ENCODE results near the gene TLDC2.
A peak's percentile ranks its signal among the peaks of the same experiment; 100 is the strongest.
"Not testable (repeated sequence)": the region's sequence is repeated elsewhere in the genome, so short reads cannot be mapped to it uniquely, and the experiment has no call there.

The TLDC2 gene

DNA sequence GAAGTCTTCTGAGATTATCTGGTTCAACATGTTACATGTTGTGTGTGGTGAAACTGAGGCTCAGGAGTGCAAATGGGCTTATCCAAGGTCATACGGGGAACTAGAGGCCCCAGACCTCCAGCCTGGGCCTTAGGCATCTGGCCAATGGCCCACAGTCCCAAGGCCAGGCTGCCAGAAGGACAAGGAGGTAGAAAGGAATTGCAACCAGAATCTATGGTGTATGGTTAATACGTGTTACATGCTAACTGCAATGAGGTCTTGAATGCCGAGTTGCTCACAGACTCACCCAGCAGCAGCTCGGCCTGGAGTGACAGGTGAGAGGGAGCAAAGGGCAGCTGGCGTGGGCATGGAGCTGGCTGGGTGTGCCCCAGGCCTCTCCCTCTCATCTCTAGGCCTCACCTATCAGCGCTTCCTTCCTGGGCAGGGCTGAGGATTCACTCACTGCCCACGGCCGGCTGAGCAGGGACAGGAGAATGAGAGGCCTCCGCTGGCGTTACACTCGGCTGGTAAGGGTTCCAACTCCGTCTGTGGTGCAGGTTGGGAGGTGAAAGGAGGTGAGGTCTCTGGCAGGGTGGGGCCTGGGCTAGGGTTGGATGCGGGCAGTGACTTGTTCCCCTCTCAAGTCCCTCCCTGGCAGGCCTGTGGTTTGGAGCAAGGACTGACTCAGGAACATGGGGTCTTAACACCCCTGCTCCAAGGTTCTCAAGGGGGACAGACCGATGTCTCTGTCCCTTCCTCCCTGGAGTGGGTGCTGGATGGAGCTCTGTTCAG, at the start of gene TLDC2:
Gene TLDC2 (plus strand): TSS at position 437 of the 771 bp plus-strand sequence. CDS start 37 bp downstream, at position 474.
- no peak for DNase-seq

DNA sequence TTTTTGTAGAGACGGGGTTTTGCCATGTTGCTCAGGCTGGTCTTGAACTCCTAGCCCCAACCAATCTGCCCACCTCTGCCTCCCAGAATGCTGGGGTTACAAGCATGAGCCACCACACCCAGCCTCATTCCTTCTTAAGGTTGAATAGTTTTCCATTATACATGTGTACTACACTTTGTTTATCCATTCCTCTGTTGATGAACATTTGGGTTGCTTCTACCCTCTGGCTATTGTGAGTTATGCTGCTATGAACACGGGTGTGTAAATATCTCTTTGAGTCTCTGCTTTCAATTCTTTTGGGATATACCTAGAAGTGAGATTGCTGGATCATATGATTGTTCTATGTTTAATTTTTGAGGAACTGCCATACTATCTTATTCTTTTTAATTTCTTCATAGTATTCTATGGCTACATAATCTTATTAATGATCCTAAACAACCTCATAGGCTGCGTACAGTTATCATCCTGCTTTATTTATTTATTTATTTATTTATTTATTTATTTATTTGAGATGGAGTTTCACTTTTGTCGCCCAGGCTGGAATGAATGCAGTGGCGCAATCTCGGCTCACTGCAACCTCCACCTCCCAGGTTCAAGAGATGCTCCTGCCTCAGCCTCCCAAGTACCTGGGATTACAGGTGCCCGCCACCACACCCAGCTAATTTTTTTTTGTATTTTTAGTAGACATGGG, 49.2 kb upstream of the TLDC2 start:
- no peak for DNase-seq

DNA sequence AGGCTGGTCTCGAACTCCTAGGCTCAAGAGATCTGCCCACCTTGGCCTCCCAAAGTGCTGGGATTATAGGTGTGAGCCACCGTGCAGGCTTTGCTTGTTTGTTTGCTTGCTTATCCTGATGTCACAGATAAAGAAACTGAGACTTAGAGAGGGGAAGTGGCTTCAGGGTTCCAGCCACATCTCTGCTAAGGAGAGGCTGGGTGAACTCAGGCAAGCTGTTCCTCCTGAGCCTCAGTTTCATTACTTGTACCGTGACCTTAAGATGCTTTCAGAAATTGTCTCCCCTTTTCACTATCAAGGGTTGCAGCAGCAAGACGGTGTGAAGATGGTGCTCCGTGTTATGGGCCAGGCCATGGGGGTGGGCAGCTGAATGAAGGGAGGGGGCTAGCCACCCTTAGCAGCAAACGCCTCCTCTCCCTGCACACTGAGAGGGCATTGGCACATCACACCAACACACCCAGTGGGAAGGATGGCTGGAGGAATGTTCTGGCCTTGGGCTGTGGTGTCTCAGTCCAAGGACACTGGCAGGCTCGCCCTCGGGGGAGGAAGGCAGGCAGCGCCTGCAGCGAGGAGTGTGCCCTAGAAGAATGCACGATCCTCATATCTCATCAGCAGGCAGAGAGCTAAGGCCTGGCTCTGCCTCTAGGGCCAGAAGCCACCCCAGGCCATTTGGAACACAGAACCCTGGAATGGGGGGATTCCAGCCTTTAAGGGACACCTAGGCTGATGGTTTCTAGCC, 48.2 kb upstream of the TLDC2 start:
- no peak for DNase-seq

DNA sequence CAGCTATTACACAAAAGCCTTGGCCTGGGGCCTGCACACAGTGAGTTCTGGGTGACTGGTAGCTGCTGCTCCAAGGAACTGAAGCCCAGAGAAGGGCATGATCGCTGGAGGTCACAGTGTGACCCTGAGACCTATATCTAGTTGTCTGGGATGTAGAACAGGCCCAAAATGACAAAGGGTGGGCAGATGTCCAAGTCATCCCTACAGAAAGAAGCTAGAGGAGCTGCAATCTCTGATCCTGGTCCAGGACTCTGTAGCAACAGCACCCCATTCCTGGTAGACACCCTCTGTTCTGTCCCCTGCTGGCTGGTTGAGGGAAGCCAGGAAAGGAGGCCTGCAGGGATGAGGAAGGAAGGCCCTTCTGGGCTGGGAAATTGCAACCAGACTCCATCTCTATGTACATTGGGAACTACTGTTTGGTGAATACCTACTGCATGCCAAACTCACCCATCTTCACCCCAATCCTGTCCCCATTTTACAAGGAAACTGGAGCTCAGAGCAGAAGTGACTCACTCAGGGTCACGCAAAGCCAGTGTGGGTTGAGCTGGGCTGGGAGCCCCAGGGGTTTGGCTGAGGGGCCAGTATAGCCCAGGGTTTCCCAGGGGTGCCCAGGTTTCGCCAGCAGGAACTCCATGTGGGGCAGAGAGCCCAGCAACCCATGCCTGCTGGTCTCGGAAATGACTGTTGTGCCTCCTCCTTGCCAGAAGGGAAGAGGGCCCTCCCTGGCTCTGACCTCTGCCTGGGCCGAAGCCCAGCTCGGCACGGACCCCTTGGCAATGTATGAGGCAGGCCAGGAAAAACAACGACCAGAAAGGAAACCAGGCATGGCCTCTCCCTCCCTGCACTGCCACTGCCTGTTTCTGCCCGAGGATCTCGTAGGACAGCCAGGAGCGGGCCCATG, 44.9 kb upstream of the TLDC2 start:
- no peak for DNase-seq

DNA sequence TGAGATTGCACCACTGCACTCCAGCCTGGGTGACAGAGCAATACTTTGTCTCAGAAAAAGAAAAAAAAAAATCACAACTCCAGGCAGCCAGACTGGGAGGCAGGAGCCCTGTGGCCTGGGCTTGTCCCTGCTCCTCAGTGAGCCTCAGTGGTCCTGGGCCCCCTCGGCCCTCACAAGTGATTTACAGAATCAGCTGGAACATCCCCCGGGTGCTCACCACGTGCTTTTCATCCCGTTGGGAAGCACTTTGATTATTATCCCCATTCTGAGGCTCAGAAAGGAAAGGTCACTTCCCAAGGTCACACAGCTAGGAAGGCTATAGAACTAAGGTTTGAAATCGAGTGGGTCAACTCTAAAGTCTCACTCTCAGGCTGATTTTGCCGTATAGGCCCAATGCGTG, 43.1 kb upstream of the TLDC2 start:
- DNase-seq: no peak

DNA sequence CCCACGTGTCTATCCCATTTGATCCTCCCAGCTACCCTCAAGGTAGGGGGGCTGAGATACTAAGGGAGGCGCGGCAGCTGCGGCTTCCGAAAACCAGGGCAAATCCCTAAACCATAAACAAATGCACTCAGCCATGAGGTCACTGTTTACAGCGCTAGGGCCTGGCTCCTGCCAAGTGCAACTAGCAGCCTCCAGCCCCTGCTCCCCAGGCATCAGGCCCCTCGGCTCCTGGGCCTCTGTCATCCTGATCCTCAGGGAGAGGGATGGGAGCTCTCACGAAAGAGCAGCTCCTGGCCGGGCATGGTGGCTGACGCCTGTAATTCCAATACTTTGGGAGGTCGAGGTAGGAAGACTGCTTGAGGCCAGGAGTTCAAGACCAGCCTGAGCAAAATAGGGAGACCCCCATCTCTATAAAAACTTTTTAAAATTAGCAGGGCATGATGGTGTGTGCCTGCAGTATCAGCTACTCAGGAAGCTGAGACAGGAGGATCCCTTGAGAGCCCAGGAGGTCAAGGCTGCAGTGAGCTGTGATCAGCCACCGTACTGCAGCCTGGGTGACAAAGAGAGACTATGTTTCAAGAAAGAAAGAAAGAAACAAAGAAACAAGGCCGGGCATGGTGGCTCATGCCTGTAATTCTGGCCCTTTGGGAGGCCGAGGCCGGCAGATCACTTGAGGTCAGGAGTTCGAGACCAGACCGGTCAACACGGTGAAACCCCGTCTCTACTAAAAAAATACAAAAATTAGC, 42.5 kb upstream of the TLDC2 start:
- no peak for DNase-seq

DNA sequence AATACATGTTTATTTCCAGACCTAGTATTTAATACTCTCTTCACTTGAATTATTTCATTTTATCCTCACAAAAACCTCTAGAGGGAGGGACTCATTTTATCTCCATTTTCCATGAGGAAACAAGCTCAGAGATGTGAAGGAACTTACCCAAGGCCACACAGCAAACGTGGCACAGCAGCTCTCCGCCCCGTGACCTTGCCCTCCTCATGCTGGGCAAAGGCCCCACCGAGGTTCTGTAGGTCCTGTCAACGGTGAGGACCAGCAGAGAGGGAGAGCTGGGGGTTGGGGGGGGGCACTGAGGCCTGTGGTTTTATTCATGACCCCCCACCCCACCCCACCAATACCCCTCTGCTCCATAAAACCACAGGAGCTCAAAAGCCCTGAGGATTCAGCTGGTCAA, 40.9 kb upstream of the TLDC2 start:
- no peak for DNase-seq

DNA sequence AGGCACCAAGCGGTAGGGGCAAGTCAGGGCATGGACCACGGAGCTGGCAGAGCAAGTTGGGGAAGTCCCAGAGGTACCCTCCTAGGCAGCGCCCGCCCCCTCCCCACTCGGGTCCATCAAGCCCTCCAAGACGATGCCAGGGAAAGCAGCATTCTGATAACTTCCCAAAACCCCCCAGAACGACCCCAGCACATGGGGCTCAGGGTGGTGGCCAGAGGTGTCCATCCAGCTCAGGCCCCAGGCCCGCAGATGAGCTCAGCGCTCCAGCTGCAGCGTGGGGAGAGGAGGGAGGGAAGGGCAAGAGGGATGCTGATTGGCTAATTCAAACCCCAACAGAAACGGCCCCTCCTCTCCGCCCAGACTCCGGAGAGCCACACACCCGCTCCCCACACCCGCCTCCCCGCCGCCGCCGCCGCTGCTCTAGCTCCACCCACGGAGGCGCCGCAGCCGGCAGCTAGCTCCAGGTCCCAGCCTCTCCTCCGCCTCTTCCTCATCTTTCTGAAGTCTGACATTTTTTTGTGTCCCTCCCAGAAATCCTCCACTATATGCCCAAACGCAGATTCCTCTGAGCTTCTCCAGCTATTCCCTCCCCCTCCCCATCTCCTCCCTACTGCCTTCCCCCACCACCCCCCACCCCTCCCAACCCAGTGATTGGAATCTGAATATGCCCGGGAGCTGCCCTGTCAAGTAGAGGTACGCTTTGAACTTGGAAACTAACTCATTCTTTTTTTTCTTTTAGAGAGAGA, 40.3 kb upstream of the TLDC2 start:
- DNase-seq: peak; percentile 87 to 88

DNA sequence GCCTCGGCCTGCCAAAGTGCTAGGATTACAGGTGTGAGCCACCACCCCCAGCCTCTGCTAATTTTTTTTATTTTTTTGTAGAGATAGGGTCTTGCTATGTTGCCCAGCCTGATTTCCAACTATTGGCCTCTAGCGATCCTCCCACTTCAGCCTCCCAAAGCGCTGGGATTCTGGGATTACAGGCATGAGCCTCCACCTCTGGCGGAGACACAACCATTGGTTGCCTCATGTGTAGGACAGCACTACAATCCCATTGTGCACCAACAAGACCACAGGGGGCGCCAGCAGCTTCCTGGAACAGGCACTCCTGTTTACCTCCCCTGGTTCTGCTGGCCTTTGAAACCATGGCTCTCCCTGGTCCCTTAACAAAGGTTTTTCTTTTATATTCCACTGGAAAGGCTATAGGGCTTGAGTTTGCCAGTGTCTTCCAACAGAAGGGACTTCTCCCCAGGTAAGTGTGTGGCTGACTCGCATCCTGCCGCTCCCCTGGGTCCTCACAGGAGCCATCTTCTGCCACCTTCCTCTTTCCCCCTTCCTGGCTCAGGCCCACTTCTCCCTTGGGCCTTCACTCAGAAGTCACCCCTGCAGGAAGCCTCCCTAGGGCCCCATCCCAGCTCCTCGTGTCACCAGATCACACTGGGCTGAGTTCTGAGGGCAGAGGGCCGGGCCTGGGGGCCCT, 39.2 kb upstream of the TLDC2 start:
- peak; percentile 32 to 50 for DNase-seq

DNA sequence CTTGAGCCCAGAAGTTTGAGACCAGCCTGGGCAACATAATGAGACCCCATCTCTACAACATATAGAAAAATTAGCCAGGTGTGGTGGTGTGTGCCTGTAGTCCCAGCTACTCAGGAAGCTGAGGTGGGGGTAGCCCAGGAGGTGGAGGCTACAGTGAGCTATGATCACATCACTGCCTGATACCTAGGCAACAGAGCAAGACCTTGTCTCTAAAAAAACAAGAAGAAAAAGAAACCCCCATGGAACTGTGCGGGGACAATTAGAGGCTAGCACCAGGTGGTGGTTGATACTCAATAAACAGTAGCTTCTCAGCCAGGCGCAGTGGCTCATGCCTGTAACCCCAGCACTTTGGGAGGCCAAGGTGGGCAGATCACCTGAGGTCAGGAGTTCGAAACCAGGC, 37.6 kb upstream of the TLDC2 start:
- DNase-seq: peak in 1 of 2 donors; percentile 44

DNA sequence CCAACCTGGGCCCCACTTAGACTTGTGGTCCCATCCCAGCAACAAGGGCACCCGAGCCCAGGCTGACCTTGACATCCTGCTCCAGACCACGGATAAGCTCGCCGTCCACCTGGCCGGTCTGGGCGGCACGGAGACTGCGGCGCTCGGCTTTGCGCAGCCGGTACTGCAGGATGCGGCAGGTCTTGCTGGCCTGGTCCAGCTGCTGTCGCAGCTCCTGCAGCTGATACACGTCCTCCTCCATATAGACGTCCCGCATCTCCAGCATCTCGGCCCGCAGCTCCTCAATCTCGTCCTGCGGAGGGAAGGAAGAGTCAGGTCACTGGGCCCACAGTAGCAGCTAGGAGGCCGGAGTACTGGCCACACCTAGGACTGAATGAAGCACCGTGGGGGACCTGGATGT, 36.8 kb upstream of the TLDC2 start:
- DNase-seq: no peak

DNA sequence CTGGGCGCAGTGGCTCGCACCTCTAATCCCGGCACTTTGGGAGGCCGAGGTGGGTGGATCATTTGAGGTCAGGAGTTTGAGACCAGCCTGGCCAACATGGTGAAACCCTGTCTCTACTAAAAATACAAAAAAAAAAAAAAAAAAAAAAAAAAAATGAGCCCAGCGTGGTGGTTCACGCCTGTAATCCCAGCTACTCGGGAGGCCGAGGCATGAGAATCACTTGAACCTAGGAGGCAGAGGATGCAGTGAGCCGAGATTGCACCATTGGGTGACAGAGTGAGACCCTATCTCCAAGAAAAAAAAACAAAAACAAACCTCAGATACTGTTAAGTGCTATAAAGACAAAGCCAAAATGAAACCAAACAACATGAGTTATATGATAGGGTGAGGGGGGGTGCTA, 34.9 kb upstream of the TLDC2 start:
- not testable (repeated sequence) for DNase-seq

DNA sequence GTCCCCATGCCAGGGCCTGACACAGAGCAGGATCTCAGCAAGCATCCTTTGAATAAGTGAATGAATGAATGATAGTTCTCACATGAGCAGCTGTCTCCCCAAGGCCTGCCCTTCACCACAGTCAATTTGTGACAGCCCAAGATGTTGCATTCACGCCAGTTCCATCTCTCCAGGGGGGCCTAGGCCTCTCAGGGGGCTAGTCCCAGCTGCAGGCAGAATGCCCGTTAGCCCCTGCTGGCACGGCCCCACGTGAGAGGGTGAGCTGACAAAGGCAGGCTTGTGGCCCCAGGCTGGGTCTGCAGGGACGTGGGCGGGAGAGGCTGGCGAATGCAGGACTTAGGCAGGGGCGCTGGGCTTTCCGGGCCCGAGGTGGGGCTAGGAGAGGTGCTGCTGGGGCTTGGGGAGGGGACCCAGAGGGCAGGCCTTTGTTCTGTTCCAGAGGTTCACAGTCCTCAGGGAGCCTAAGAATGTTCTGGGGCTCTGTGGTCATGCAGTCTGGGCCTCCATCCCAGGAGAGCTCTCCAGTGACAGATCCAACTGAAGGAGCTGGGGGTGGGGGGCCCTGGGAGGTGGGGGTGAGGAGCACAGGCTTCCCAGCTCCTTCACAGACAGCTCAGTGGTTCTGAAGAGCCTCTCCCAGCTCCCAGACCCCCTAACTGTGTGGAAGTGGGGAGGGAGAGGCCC, 30.5 kb upstream of the TLDC2 start:
- no peak for DNase-seq

DNA sequence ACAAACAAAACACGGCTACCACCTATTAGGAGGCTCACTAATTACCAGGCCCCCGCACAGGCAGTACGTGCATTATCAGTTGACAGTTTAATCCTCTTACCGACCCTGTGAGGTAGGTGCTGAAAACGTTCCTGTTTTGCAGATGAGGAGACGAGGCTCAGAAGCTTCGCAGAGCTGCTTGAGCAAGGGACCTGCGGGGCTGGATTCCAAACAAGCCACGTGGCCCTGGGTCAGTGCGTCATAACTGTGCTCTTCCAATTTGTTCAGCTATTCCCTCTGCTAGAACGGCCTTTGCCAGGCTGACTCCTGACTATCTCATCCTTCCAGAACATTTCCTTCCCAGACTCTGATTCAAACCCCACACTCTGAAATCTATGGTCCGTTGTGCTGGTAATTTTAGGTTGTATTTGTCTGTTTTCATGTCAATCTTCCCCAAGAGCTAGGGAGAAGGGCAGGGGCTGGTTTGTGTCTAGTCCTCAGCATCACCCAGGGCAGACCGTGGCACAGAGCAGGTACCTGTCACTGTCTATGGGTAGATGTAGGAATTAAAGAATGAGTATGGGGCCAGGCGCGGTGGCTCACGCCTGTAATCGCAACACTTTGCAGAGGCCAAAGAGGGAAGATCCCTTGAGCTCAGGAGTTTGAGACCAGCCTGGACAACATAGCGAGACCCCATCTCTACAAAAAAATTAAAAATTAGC, 28.8 kb upstream of the TLDC2 start:
- no peak for DNase-seq

DNA sequence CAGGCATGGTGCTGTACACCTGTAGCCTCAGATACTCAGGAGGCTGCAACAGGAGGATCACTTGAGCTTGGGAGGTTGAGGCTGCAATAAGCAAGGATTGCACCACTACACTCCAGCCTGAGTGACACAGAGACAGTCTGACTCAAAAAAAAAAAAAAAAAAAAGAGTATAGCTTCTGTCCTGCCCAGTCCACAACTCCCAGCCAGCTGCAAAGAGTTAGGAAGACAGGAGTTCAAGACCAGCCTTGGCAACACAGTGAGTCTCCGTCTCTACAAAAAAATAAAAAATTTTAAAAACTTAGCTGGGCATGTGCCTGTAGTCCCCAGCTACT, 28.3 kb upstream of the TLDC2 start:
- DNase-seq: no peak

DNA sequence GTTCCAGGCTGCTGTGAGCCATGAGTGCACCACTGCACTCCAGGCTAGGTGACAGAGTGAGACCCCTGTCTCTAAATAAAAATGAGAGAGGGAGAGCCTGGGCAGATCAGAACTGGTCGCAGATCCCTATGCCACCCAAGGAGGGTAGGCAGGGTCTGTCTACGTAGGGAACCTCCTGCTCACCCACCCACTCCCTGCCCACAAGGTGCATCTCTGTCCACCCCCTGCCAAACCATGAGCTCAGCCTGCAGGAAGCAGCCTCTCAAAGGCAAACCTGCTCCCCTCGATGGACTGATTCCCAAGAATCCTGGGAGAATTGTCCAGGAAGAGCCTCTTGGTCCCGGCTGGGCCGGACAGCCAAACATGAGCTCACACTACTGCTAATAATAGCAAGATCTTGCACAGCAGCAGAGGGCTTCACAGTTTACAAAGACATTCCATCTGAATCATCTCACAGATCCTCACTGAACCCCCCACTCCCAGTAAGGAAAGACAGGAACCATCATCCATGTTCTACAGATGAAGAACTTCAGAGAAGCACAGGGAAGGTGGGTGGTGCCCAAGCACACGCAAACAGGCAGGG, 27.8 kb upstream of the TLDC2 start:
- no peak for DNase-seq

DNA sequence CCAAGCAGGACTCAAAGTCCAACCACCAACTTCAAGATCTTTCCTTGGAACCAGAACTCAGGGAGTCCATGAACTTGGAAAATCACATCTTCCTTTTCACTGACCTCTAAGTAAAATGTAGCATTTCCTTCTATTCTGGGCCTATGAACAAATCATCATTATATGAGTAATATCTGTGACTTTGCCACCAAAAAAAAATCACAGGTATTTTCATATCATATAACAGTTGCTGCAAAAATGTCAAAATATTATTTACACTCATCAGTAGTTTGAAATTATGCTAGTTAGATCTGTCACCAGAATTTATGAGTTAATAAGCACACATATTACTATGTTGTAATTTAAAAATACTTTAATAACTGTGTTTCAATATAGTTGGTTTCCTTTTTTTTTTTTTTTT, 27.3 kb upstream of the TLDC2 start:
- DNase-seq: no peak

DNA sequence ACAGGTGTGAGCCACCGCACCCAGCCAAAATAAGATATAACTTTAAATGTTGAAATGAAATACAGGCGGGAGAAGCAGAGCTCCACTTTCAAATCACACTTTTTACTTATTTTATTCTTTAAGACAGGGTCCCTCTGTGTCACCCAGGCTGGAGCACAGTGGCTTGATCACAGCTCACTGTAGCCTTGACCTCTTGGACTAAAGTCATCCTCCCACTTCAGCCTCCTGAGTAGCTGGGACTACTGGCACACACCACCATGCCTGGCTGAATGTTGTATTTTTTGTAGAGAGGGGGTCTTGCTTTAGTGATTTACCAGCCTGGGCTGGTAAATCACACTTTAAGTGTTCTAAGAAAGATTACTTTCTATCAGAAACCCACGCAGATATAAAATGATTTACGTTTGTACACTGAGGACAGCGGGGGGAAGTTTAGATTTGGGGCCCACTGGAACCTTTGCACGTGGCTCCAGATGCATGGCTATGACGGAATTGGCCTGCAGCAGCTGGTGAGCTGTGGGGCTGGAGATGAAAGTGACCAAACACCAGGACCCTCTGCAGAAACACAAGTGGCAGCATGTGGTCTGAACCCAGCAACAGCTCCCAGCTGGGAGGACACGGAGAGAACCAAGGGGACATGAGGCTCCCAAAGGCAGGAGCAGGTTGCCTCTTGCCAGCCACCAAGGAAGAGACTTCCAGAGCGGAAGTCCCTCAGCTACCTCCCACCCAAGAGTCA, 26.4 kb upstream of the TLDC2 start:
- DNase-seq: no peak

Measured in CD4-positive, alpha-beta T cell treated with Interferon alpha-2 for 1 hour (primary cell).